Lower leg skin (tissue), 3 donors: ENCODE data around the gene KLHL11.

Source experiments
- CTCF ChIP-seq, 3 donors: fragments of 450-650 bp; IDR thresholded peaks; one replicate each; pipeline ENCODE4 v1.5.1; 2016; ENCODE audit warnings: antibody characterized with exemption in 3 of 3, mild to moderate bottlenecking in 3 of 3, moderate library complexity in 2 of 3
- POLR2A ChIP-seq, 2 donors: fragments of 450-650 bp; IDR thresholded peaks; one replicate each; pipeline ENCODE4 v1.6.1; 2016 to 2017; ENCODE audit warnings: antibody characterized with exemption in 2 of 2, mild to moderate bottlenecking in 1 of 2, moderate library complexity in 1 of 2

DNA sequence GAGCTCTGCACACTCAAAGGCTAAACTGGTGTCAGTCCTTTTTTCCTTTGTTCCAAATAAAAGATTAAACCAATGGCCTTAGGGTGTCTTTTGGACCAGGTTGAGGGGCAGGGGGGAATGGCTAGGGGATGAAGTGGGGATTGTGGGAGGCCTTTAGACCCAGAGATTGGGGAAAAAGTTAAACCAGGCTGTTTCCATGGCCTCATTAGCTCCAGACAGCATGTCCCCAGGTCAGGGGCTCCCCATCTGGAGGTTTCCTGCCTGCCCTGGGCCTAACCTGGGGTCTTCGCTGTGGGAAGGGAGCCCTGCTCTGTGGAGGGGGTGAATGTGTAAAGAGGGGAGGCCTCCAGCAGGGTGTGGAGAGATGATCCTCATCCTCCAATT is 42.1 kb downstream of the KLHL11 start:
- TF ChIP-seq POLR2A (IDR thresholded peaks at IDR 0.05) = no peak
- no peak for TF ChIP-seq CTCF (IDR thresholded peaks at IDR 0.05)
